H1 (cell line): ENCODE measurements around the gene CDC42EP4. TPM values are rescaled to one million over a fixed set of nuclear protein-coding genes. Genes with fewer than 3 reads are reported as not detected.

ENCODE experiments used
- BCL11A ChIP-seq, 2 experiments: IDR thresholded peaks; one replicate each; pipeline ENCODE4 v1.6.1; 2011; ENCODE audit warnings: low read depth in 2 of 2, low read length in 2 of 2, mild to moderate bottlenecking in 2 of 2
- CBX5 ChIP-seq: fragments of 300-800, 300-1000 bp; sonication (generic); IDR thresholded peaks from 2 replicates; pipeline ENCODE4 v1.7.1; 2016; ENCODE audit warnings: antibody characterized with exemption, low read length, low read depth
- CHD1 ChIP-seq: IDR thresholded peaks from 2 replicates; pipeline ENCODE4 v1.6.1; 2012; ENCODE audit warnings: low read depth, low read length, improper control_type of control experiment
- CREB1 ChIP-seq: IDR thresholded peaks from 2 replicates; pipeline ENCODE4 v1.6.1; 2012; ENCODE audit warnings: inconsistent platforms
- EGR1 ChIP-seq: IDR thresholded peaks from 2 replicates; pipeline ENCODE4 v1.6.1; 2011; ENCODE audit warnings: low read depth, low read length, borderline replicate concordance
- HDAC2 ChIP-seq, 2 experiments: fragments of 300-600 bp in 1 of 2; sonication (generic) in 1 of 2; IDR thresholded peaks; 2 replicates each; pipeline ENCODE4 v1.6.1; 2011 to 2012; ENCODE audit warnings: low read depth in 2 of 2, low read length in 2 of 2, mild to moderate bottlenecking in 2 of 2, moderate library complexity in 2 of 2, borderline replicate concordance in 1 of 2, inconsistent platforms in 1 of 2
- JUN ChIP-seq: IDR thresholded peaks from 2 replicates; pipeline ENCODE4 v1.6.1; 2011; ENCODE audit warnings: low read depth, mild to moderate bottlenecking, improper control_type of control experiment, low read length
- KDM1A ChIP-seq: fragments of 200-600, 300-600 bp; sonication (generic); IDR thresholded peaks from 2 replicates; pipeline ENCODE4 v1.7.1; 2016; ENCODE audit warnings: mild to moderate bottlenecking, low read length, borderline replicate concordance
- KDM4A ChIP-seq: IDR thresholded peaks from one replicate; pipeline ENCODE4 v1.7.1; 2012; ENCODE audit warnings: low read depth, mild to moderate bottlenecking, moderate library complexity, low read length, inconsistent platforms; ENCODE audit not compliant: severe bottlenecking
- MAFK ChIP-seq: IDR thresholded peaks from 2 replicates; pipeline ENCODE4 v1.6.1; 2012; ENCODE audit warnings: low read depth, mild to moderate bottlenecking, improper control_type of control experiment, low read length
- POLR2AphosphoS5 ChIP-seq: IDR thresholded peaks from 2 replicates; pipeline ENCODE4 v1.6.1; 2011; ENCODE audit warnings: low read depth, low read length
- RAD21 ChIP-seq, 2 experiments: IDR thresholded peaks in 1 of 2; conservative IDR thresholded peaks in 1 of 2; 2 replicates each; pipeline ENCODE4 v1.6.1; 2011; ENCODE audit warnings: low read depth in 2 of 2, low read length in 2 of 2, improper control_type of control experiment in 1 of 2, inconsistent platforms in 1 of 2, mild to moderate bottlenecking in 1 of 2, moderate library complexity in 1 of 2
- RFX5 ChIP-seq: IDR thresholded peaks from 2 replicates; pipeline ENCODE4 v1.6.1; 2011; ENCODE audit warnings: low read depth, low read length, improper control_type of control experiment, borderline replicate concordance
- SIN3A ChIP-seq, 2 experiments: IDR thresholded peaks in 1 of 2; conservative IDR thresholded peaks in 1 of 2; 2 replicates each; pipeline ENCODE4 v1.6.1; 2011 to 2012; ENCODE audit warnings: low read length in 2 of 2, improper control_type of control experiment in 1 of 2, low read depth in 1 of 2, mild to moderate bottlenecking in 1 of 2
- SIX5 ChIP-seq: IDR thresholded peaks from 2 replicates; pipeline ENCODE4 v1.6.1; 2011; ENCODE audit warnings: mild to moderate bottlenecking, low read depth, low read length
- YY1 ChIP-seq: IDR thresholded peaks from 2 replicates; pipeline ENCODE4 v1.6.1; 2011; ENCODE audit warnings: low read depth, mild to moderate bottlenecking, low read length
- polyA plus RNA-seq, 7 experiments: library from polyadenylated mRNA; depleted of rRNA in 3 of 7; stranded (reverse) in 5 of 7; unstranded in 2 of 7; fragments of >200 nt in 5 of 7; fragments of 200-250 nt in 2 of 7; gene quantifications; 1 replicate in 5 of 7; 2 replicates in 1 of 7; 4 replicates in 1 of 7; pipeline versions ENCODE4 v1.2.1 to v1.2.3, GENCODE V29; 2011 to 2013; ENCODE audit warnings: missing spikeins in 2 of 7, mixed read lengths in 2 of 7
- total RNA-seq: library from RNA; stranded (reverse); fragmentation: NEBNext Ultra II Directional; extraction: Animal tissue kit (Norgen Biotek cat#: 25700); gene quantifications from 2 replicates; pipeline ENCODE4 v1.2.1, GENCODE V29; 2021
- TF ChIP-seq, protein P1 (sequence below): IDR thresholded peaks from 2 replicates; pipeline ENCODE4 v1.6.1; 2012; ENCODE audit warnings: low read length, inconsistent platforms
- TF ChIP-seq, protein P2 (sequence below), 3 experiments: IDR thresholded peaks; 1 replicate in 2 of 3; 2 replicates in 1 of 3; pipeline versions ENCODE4 v1.5.1 to v1.6.1; 2011; ENCODE audit warnings: low read length in 3 of 3, mild to moderate bottlenecking in 3 of 3, inconsistent platforms in 2 of 3, low read depth in 1 of 3, moderate library complexity in 1 of 3; ENCODE audit not compliant: insufficient read depth in 1 of 3; ENCODE audit errors: control extremely low read depth in 1 of 3

Gene CDC42EP4
- total and polyA plus RNA-seq, 2 of the 8 experiments (the other 6 are each of a cell fraction or from before 2014, with no cell fraction given) = 8.8 to 12.6 TPM

DNA sequence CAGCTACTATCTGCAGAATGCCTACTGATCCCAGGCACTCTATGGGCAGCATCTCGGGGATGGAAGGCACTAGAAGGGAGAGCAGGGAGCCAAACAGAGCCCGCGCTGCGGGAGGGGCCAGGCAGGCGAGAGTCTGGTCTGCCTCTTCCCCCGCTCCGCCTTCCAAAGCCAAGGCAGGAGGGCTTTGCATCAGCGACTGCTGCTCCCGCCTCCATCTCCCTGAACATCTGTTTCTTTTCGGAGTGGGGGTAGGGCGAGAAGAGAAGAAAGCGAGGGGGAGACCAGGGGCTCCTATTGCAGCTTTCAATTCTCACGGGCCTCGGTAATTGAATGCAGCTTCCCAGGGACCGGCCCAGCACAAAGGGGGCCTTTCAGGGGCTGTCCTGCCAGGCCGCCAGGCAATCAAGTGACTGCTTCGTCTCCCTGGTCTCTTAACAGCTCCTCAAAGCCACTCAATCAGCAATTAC is 31.4 kb upstream of the CDC42EP4 start (continued):
- TF ChIP-seq RFX5 (no peak), YY1 (peak; percentile 61; the same call in 1 of the 2 replicates), KDM4A (no peak), RAD21 (IDR thresholded peaks at IDR 0.05 in 1 of 2, conservative IDR thresholded peaks at IDR 0.05 in 1 of 2; ENCODE audit: low read depth in 2 of 2, low read length in 2 of 2) (no peak), CREB1 (no peak), POLR2AphosphoS5 (peak; percentile 40; the same call in 1 of the 2 replicates), CHD1 (no peak), MAFK (no peak), JUN (no peak), KDM1A (no peak), CBX5 (no peak), BCL11A (IDR thresholded peaks at IDR 0.05; ENCODE audit: low read depth in 2 of 2, low read length in 2 of 2) (no peak), SIX5 (no peak), HDAC2 (IDR thresholded peaks at IDR 0.05; ENCODE audit: borderline replicate concordance in 1 of 2, low read depth in 2 of 2, low read length in 2 of 2) (0 out of 4 replicates have a peak, but pooled peaks of 1 of the 2 experiments have one; percentile 15), SIN3A (conservative IDR thresholded peaks at IDR 0.05 in 1 of 2, IDR thresholded peaks at IDR 0.05 in 1 of 2; ENCODE audit: low read depth in 1 of 2, low read length in 2 of 2) (0 out of 4 replicates have a peak, but pooled peaks of 1 of the 2 experiments have one; percentile 12), EGR1 (no peak)
- TF ChIP-seq, protein P1, sequence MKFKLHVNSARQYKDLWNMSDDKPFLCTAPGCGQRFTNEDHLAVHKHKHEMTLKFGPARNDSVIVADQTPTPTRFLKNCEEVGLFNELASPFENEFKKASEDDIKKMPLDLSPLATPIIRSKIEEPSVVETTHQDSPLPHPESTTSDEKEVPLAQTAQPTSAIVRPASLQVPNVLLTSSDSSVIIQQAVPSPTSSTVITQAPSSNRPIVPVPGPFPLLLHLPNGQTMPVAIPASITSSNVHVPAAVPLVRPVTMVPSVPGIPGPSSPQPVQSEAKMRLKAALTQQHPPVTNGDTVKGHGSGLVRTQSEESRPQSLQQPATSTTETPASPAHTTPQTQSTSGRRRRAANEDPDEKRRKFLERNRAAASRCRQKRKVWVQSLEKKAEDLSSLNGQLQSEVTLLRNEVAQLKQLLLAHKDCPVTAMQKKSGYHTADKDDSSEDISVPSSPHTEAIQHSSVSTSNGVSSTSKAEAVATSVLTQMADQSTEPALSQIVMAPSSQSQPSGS = no peak
- TF ChIP-seq, protein P2, sequence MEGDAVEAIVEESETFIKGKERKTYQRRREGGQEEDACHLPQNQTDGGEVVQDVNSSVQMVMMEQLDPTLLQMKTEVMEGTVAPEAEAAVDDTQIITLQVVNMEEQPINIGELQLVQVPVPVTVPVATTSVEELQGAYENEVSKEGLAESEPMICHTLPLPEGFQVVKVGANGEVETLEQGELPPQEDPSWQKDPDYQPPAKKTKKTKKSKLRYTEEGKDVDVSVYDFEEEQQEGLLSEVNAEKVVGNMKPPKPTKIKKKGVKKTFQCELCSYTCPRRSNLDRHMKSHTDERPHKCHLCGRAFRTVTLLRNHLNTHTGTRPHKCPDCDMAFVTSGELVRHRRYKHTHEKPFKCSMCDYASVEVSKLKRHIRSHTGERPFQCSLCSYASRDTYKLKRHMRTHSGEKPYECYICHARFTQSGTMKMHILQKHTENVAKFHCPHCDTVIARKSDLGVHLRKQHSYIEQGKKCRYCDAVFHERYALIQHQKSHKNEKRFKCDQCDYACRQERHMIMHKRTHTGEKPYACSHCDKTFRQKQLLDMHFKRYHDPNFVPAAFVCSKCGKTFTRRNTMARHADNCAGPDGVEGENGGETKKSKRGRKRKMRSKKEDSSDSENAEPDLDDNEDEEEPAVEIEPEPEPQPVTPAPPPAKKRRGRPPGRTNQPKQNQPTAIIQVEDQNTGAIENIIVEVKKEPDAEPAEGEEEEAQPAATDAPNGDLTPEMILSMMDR (IDR thresholded peaks at IDR 0.05; ENCODE audit: control extremely low read depth in 1 of 3, insufficient read depth in 1 of 3, low read depth in 1 of 3, low read length in 3 of 3) = no peak
